Measurements from ENCODE around the gene TMEM120B.
"Not testable (repeated sequence)": the region's sequence is repeated elsewhere in the genome, so short reads cannot be mapped to it uniquely, and the experiment has no call there.

The TMEM120B gene

GRCh38 chr12:121689430-121689829 is 23.1 kb upstream of the TMEM120B start:
- H3K9me3 ChIP-seq (ENCODE audit: insufficient read depth, low read depth, low read length), result no peaks in the 10 kb centered on the region
- H3K36me3 ChIP-seq (ENCODE audit: insufficient read depth, low read depth, low read length), result no peaks in the 10 kb centered on the region
- H3K4me3 ChIP-seq (ENCODE audit: low read length), result no peak overlapping the region
- no peaks in the 10 kb centered on the region for H3K27me3 ChIP-seq (ENCODE audit: insufficient read depth, low read length)
- H3K9ac ChIP-seq (ENCODE audit: low read depth, low read length), result no peak overlapping the region
- no peak overlapping the region for H3K27ac ChIP-seq (ENCODE audit: low read length)
- H3K4me1 ChIP-seq (ENCODE audit: insufficient read depth, low read length), result peaks cover 4% of the 10 kb centered on the region

GRCh38 chr12:121692744-121693143 is 19.8 kb upstream of the TMEM120B start:
- H3K27me3 ChIP-seq (ENCODE audit: insufficient read depth, low read length); H3K4me1 ChIP-seq (ENCODE audit: insufficient read depth, low read length); H3K27ac ChIP-seq (ENCODE audit: low read length); H3K36me3 ChIP-seq (ENCODE audit: insufficient read depth, low read depth, low read length); H3K9ac ChIP-seq (ENCODE audit: low read depth, low read length); H3K4me3 ChIP-seq (ENCODE audit: low read length); H3K9me3 ChIP-seq (ENCODE audit: insufficient read depth, low read depth, low read length): not testable (repeated sequence)

- no peak overlapping the region for H3K27ac ChIP-seq (ENCODE audit: low read length)
- no peak overlapping the region for H3K9ac ChIP-seq (ENCODE audit: low read depth, low read length)
- no peak overlapping the region for H3K4me3 ChIP-seq (ENCODE audit: low read length)
Observed at GRCh38 chr12:121693155-121693687, 19.3 kb upstream of the TMEM120B start.

GRCh38 chr12:121697093-121697698 is 15.4 kb upstream of the TMEM120B start:
- no peaks in the 10 kb centered on the region for H3K9me3 ChIP-seq (ENCODE audit: insufficient read depth, low read depth, low read length)
- H3K9ac ChIP-seq (ENCODE audit: low read depth, low read length), result no peak overlapping the region
- no peaks in the 10 kb centered on the region for H3K4me1 ChIP-seq (ENCODE audit: insufficient read depth, low read length)
- no peak overlapping the region for H3K27ac ChIP-seq (ENCODE audit: low read length)
- no peaks in the 10 kb centered on the region for H3K36me3 ChIP-seq (ENCODE audit: insufficient read depth, low read depth, low read length)
- no peak overlapping the region for H3K4me3 ChIP-seq (ENCODE audit: low read length)
- H3K27me3 ChIP-seq (ENCODE audit: insufficient read depth, low read length), result no peaks in the 10 kb centered on the region

More at GRCh38 chr12:121693155-121693687, 19.3 kb upstream of the TMEM120B start:
- Histone ChIP-seq H3K4me1 (ENCODE audit: insufficient read depth, low read length) (peaks cover 4% of the 10 kb centered on the region), H3K9me3 (ENCODE audit: insufficient read depth, low read depth, low read length) (no peaks in the 10 kb centered on the region), H3K36me3 (ENCODE audit: insufficient read depth, low read depth, low read length) (no peaks in the 10 kb centered on the region), H3K27me3 (ENCODE audit: insufficient read depth, low read length) (no peaks in the 10 kb centered on the region)

- H3K36me3 ChIP-seq (ENCODE audit: insufficient read depth, low read depth, low read length); H3K4me3 ChIP-seq (ENCODE audit: low read length); H3K4me1 ChIP-seq (ENCODE audit: insufficient read depth, low read length); H3K27ac ChIP-seq (ENCODE audit: low read length); H3K27me3 ChIP-seq (ENCODE audit: insufficient read depth, low read length); H3K9me3 ChIP-seq (ENCODE audit: insufficient read depth, low read depth, low read length); H3K9ac ChIP-seq (ENCODE audit: low read depth, low read length): not testable (repeated sequence)
Observed at GRCh38 chr12:121697861-121698260, 14.7 kb upstream of the TMEM120B start.

GRCh38 chr12:121701667-121702277 is 10.8 kb upstream of the TMEM120B start:
- no peak overlapping the region for H3K4me3 ChIP-seq (ENCODE audit: low read length)
- no peaks in the 10 kb centered on the region for H3K27me3 ChIP-seq (ENCODE audit: insufficient read depth, low read length)
- no peak overlapping the region for H3K27ac ChIP-seq (ENCODE audit: low read length)
- H3K4me1 ChIP-seq (ENCODE audit: insufficient read depth, low read length), result no peaks in the 10 kb centered on the region
- no peak overlapping the region for H3K9ac ChIP-seq (ENCODE audit: low read depth, low read length)
- H3K36me3 ChIP-seq (ENCODE audit: insufficient read depth, low read depth, low read length), result no peaks in the 10 kb centered on the region
- H3K9me3 ChIP-seq (ENCODE audit: insufficient read depth, low read depth, low read length), result no peaks in the 10 kb centered on the region

GRCh38 chr12:121702944-121703343 is 9.6 kb upstream of the TMEM120B start:
- Histone ChIP-seq H3K9ac (ENCODE audit: low read depth, low read length) (no peak overlapping the region), H3K4me1 (ENCODE audit: insufficient read depth, low read length) (no peaks in the 10 kb centered on the region), H3K36me3 (ENCODE audit: insufficient read depth, low read depth, low read length) (no peaks in the 10 kb centered on the region), H3K9me3 (ENCODE audit: insufficient read depth, low read depth, low read length) (no peaks in the 10 kb centered on the region), H3K27ac (ENCODE audit: low read length) (no peak overlapping the region), H3K27me3 (ENCODE audit: insufficient read depth, low read length) (no peaks in the 10 kb centered on the region), H3K4me3 (ENCODE audit: low read length) (no peak overlapping the region)

GRCh38 chr12:121705514-121705913 is 7.0 kb upstream of the TMEM120B start:
- Histone ChIP-seq H3K36me3 (ENCODE audit: insufficient read depth, low read depth, low read length) (no peaks in the 10 kb centered on the region), H3K9ac (ENCODE audit: low read depth, low read length) (no peak overlapping the region), H3K9me3 (ENCODE audit: insufficient read depth, low read depth, low read length) (no peaks in the 10 kb centered on the region), H3K27me3 (ENCODE audit: insufficient read depth, low read length) (no peaks in the 10 kb centered on the region), H3K27ac (ENCODE audit: low read length) (no peak overlapping the region), H3K4me1 (ENCODE audit: insufficient read depth, low read length) (no peaks in the 10 kb centered on the region), H3K4me3 (ENCODE audit: low read length) (no peak overlapping the region)

- Histone ChIP-seq H3K27ac (ENCODE audit: low read length) (no peak overlapping the region), H3K36me3 (ENCODE audit: insufficient read depth, low read depth, low read length) (no peaks in the 10 kb centered on the region), H3K9ac (ENCODE audit: low read depth, low read length) (no peak overlapping the region), H3K9me3 (ENCODE audit: insufficient read depth, low read depth, low read length) (no peaks in the 10 kb centered on the region), H3K4me3 (ENCODE audit: low read length) (no peak overlapping the region), H3K27me3 (ENCODE audit: insufficient read depth, low read length) (no peaks in the 10 kb centered on the region), H3K4me1 (ENCODE audit: insufficient read depth, low read length) (peaks cover 2% of the 10 kb centered on the region)
Observed at GRCh38 chr12:121708313-121709063, 4.1 kb upstream of the TMEM120B start.

- not testable (repeated sequence) for H3K9me3 ChIP-seq (ENCODE audit: insufficient read depth, low read depth, low read length); H3K27ac ChIP-seq (ENCODE audit: low read length); H3K36me3 ChIP-seq (ENCODE audit: insufficient read depth, low read depth, low read length); H3K4me3 ChIP-seq (ENCODE audit: low read length); H3K9ac ChIP-seq (ENCODE audit: low read depth, low read length); H3K4me1 ChIP-seq (ENCODE audit: insufficient read depth, low read length); H3K27me3 ChIP-seq (ENCODE audit: insufficient read depth, low read length)
Observed at GRCh38 chr12:121709064-121709424, 3.5 kb upstream of the TMEM120B start.

GRCh38 chr12:121709478-121709961 is 3.0 kb upstream of the TMEM120B start:
- no peaks in the 10 kb centered on the region for H3K36me3 ChIP-seq (ENCODE audit: insufficient read depth, low read depth, low read length)
- no peak overlapping the region for H3K4me3 ChIP-seq (ENCODE audit: low read length)
- no peaks in the 10 kb centered on the region for H3K27me3 ChIP-seq (ENCODE audit: insufficient read depth, low read length)
- no peaks in the 10 kb centered on the region for H3K9me3 ChIP-seq (ENCODE audit: insufficient read depth, low read depth, low read length)
- H3K4me1 ChIP-seq (ENCODE audit: insufficient read depth, low read length), result peaks cover 7% of the 10 kb centered on the region
- H3K9ac ChIP-seq (ENCODE audit: low read depth, low read length), result no peak overlapping the region
- H3K27ac ChIP-seq (ENCODE audit: low read length), result no peak overlapping the region
